Smooth muscle cell (in vitro differentiated cells): ENCODE results near the gene PPP1R14C. TPM values are rescaled to one million over a fixed set of nuclear protein-coding genes. Genes with fewer than 3 reads are reported as not detected.

Source experiments
- DNase-seq: peaks from one replicate; lab custom pipeline; 2025; ENCODE audit not compliant: unreplicated experiment; lab: John Stamatoyannopoulos, UW
- H2AFZ ChIP-seq: fragments of 200-600 bp; sonication (generic); 2 replicates; pipeline ENCODE4 v1.6.0; 2016; ENCODE audit warnings: antibody characterized with exemption, low read depth, mild to moderate bottlenecking
- H3F3A ChIP-seq: fragments of 200-600 bp; sonication (generic); 2 replicates; pipeline ENCODE4 v1.6.0; 2017; ENCODE audit warnings: antibody characterized with exemption, low read depth
- H3K27ac ChIP-seq: fragments of 200-600 bp; sonication (generic); 2 replicates; pipeline ENCODE4 v1.5.1; 2016; ENCODE audit warnings: low read depth, mild to moderate bottlenecking
- H3K27me3 ChIP-seq: fragments of 200-600 bp; sonication (generic); 2 replicates; pipeline ENCODE4 v1.6.1; 2016; ENCODE audit warnings: low read depth, mild to moderate bottlenecking
- H3K36me3 ChIP-seq: fragments of 200-600 bp; sonication (generic); 2 replicates; pipeline ENCODE4 v1.5.1; 2016; ENCODE audit warnings: low read depth
- H3K4me1 ChIP-seq: fragments of 200-600 bp; sonication (generic); 2 replicates; pipeline ENCODE4 v1.5.1; 2016; ENCODE audit warnings: low read depth
- H3K4me2 ChIP-seq: fragments of 200-600 bp; sonication (generic); 2 replicates; pipeline ENCODE4 v1.6.0; 2016; ENCODE audit warnings: mild to moderate bottlenecking
- H3K4me3 ChIP-seq: fragments of 200-600 bp; sonication (generic); 2 replicates; pipeline ENCODE4 v1.5.1; 2016; ENCODE audit warnings: mild to moderate bottlenecking
- H3K79me2 ChIP-seq: fragments of 200-600 bp; sonication (generic); 2 replicates; pipeline ENCODE4 v1.6.0; 2016; ENCODE audit warnings: low read depth, mild to moderate bottlenecking
- H3K9ac ChIP-seq: fragments of 200-600 bp; sonication (generic); 2 replicates; pipeline ENCODE4 v1.6.0; 2016; ENCODE audit warnings: low read depth
- H3K9me3 ChIP-seq: fragments of 200-600 bp; sonication (generic); replicated peaks from 2 replicates; pipeline ENCODE4 v1.5.1; 2016; ENCODE audit warnings: low read depth
- H4K20me1 ChIP-seq: fragments of 200-600 bp; sonication (generic); 2 replicates; pipeline ENCODE4 v1.6.0; 2016; ENCODE audit warnings: low read depth
- WGBS: methylation state at CpG from one replicate; pipeline ENCODE4 v1.1.7; 2016; ENCODE audit warnings: low lambda C conversion rate; 5-methylcytosine and 5-hydroxymethylcytosine counted together
- polyA plus RNA-seq: library from polyadenylated mRNA; unstranded; fragments of >200 nt; fragmentation: Nextera tagmentation; extraction: Ambion mirVana; gene quantifications from 2 replicates; pipeline ENCODE4 v1.2.1, GENCODE V29; 2016
- total RNA-seq: library from RNA; depleted of rRNA; stranded (reverse); fragments of >200 nt; gene quantifications from 2 replicates; pipeline ENCODE4 v1.2.3, GENCODE V29; 2014
- TF ChIP-seq, protein P1 (sequence below): fragments of 200-600 bp; sonication (generic); IDR thresholded peaks from 2 replicates; pipeline ENCODE4 v1.5.1; 2017; ENCODE audit warnings: borderline replicate concordance, mild to moderate bottlenecking, antibody characterized with exemption; ENCODE audit not compliant: insufficient read depth, poor library complexity, severe bottlenecking

Gene PPP1R14C
- total and polyA plus RNA-seq, 2 experiments from 2014 or later: 2.6 to 7.9 TPM

DNA sequence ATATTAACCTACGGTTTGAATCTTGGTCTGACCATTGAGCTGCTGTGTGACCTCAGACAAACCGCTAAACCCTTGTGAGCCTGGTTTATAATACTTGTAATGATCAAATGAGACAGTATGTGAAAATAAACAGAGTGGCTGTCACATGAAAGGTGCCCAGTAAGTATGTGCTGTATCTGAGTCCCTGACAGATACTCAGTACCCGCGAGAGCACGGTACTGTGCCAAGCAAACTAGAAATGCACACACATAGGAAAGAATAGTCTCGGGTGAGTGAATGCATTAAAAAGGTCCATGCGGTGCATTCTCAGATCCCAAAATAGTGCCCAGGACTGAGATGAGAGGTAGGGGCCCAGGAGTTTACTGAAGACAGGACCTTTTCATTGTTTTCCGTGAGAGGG, 93.3 kb downstream of the PPP1R14C start:
- H3K27ac ChIP-seq: no peak overlapping the region
- TF ChIP-seq, protein P1, sequence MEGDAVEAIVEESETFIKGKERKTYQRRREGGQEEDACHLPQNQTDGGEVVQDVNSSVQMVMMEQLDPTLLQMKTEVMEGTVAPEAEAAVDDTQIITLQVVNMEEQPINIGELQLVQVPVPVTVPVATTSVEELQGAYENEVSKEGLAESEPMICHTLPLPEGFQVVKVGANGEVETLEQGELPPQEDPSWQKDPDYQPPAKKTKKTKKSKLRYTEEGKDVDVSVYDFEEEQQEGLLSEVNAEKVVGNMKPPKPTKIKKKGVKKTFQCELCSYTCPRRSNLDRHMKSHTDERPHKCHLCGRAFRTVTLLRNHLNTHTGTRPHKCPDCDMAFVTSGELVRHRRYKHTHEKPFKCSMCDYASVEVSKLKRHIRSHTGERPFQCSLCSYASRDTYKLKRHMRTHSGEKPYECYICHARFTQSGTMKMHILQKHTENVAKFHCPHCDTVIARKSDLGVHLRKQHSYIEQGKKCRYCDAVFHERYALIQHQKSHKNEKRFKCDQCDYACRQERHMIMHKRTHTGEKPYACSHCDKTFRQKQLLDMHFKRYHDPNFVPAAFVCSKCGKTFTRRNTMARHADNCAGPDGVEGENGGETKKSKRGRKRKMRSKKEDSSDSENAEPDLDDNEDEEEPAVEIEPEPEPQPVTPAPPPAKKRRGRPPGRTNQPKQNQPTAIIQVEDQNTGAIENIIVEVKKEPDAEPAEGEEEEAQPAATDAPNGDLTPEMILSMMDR: no peak
- no peaks in the 10 kb centered on the region for H4K20me1 ChIP-seq
- H3K4me1 ChIP-seq: no peaks in the 10 kb centered on the region
- no peaks in the 10 kb centered on the region for H3K36me3 ChIP-seq
- H2AFZ ChIP-seq: no peak overlapping the region
- no peaks in the 10 kb centered on the region for H3K27me3 ChIP-seq
- no peaks in the 10 kb centered on the region for H3F3A ChIP-seq
- no peak overlapping the region for H3K9ac ChIP-seq
- no peak overlapping the region for H3K4me3 ChIP-seq
- 92% methylated on average over 8 of the region's 8 CpGs for WGBS
- DNase-seq: no peak
- H3K79me2 ChIP-seq: no peaks in the 10 kb centered on the region
- H3K4me2 ChIP-seq: no peak overlapping the region
- H3K9me3 ChIP-seq: no peaks in the 10 kb centered on the region

DNA sequence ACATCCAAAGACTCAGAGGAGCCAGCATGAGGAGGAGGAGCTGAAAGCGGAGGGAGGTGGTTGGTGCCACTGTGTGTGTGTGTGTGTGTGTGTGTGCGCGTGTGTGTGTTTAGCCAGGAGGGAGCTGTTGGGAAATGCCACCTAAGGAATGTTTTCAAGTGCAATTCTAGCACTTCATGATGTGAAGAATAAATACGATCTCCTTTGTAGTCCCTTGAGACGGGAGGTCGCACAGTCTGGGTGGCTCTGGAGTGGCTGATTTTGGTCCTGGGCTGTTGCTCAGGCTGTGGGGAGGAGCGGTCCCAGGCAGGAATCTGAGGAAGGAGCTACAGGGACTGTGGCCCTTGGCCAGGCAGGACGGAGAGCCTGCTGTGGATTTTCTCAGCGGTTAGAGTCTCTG, 93.7 kb downstream of the PPP1R14C start:
- H3K4me1 ChIP-seq: no peaks in the 10 kb centered on the region
- no peak overlapping the region for H3K4me3 ChIP-seq
- DNase-seq: no peak
- H3K36me3 ChIP-seq: no peaks in the 10 kb centered on the region
- H2AFZ ChIP-seq: no peak overlapping the region
- H3K27ac ChIP-seq: no peak overlapping the region
- no peak overlapping the region for H3K9ac ChIP-seq
- TF ChIP-seq, protein P1: no peak
- no peaks in the 10 kb centered on the region for H3F3A ChIP-seq
- H3K79me2 ChIP-seq: no peaks in the 10 kb centered on the region
- 89% methylated on average over 9 of the region's 9 CpGs for WGBS
- no peaks in the 10 kb centered on the region for H3K9me3 ChIP-seq
- no peaks in the 10 kb centered on the region for H4K20me1 ChIP-seq
- H3K4me2 ChIP-seq: no peak overlapping the region
- no peaks in the 10 kb centered on the region for H3K27me3 ChIP-seq

DNA sequence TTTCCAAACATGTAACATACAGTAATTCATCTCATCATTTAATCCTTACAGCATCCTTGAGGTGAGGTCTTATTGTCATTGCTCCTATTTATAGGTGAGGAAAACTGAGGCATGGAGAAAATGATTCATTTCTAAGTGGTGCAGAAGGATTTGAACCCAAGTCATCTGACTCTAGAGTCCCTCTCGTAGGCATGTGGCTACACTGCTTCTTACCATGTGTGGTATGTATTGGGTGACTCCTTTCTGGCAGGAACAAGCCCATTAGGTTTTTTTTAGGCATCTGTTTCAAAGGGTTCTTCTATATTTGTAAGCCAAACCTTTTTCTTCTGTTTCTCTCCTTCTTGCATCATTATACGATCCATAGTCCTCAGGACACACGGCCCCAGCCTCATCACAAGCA, 94.8 kb downstream of the PPP1R14C start:
- no peak overlapping the region for H3K4me3 ChIP-seq
- DNase-seq: no peak
- no peak overlapping the region for H3K9ac ChIP-seq
- TF ChIP-seq, protein P1: no peak
- H4K20me1 ChIP-seq: no peaks in the 10 kb centered on the region
- H3K27me3 ChIP-seq: no peaks in the 10 kb centered on the region
- no peaks in the 10 kb centered on the region for H3K79me2 ChIP-seq
- H3K9me3 ChIP-seq: no peaks in the 10 kb centered on the region
- H3K36me3 ChIP-seq: no peaks in the 10 kb centered on the region
- WGBS: 93% methylated on average over 3 of the region's 3 CpGs
- H3F3A ChIP-seq: no peaks in the 10 kb centered on the region
- no peak overlapping the region for H3K27ac ChIP-seq
- no peaks in the 10 kb centered on the region for H3K4me1 ChIP-seq
- no peak overlapping the region for H3K4me2 ChIP-seq
- H2AFZ ChIP-seq: no peak overlapping the region

DNA sequence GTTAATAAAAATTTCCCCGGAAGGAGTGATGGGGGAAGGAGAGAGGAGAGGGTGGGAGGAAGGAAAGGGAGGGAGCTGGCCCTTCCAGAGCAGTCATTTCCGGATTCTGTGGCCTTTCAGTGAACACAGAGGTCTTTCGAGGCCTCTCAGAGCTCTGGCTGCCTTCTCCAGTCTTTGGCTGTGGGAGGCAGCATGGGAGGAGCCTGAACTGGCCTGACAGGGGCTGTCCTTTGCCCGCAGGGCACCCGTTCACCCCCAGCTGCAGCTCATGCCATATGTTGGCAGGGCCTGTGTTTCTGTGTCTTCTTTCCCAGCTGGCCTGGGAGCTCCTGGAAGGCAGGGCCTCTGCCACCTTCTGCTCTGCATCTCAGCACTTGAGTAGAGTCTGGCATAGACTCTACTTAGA, 95.5 kb downstream of the PPP1R14C start:
- H3K27ac ChIP-seq: no peak overlapping the region
- H3K79me2 ChIP-seq: no peaks in the 10 kb centered on the region
- H3K36me3 ChIP-seq: no peaks in the 10 kb centered on the region
- no peak overlapping the region for H2AFZ ChIP-seq
- WGBS: 86% methylated on average over 5 of the region's 5 CpGs
- no peak overlapping the region for H3K4me2 ChIP-seq
- H3K9me3 ChIP-seq: no peaks in the 10 kb centered on the region
- H3K4me3 ChIP-seq: no peak overlapping the region
- no peaks in the 10 kb centered on the region for H4K20me1 ChIP-seq
- no peaks in the 10 kb centered on the region for H3K27me3 ChIP-seq
- H3F3A ChIP-seq: no peaks in the 10 kb centered on the region
- DNase-seq: no peak
- TF ChIP-seq, protein P1: no peak
- no peaks in the 10 kb centered on the region for H3K4me1 ChIP-seq
- no peak overlapping the region for H3K9ac ChIP-seq
